CD4-positive, alpha-beta T cell treated with Interleukin-15 for 4 hours (primary cell): Measurements from ENCODE around the gene USP12.
"Not testable (repeated sequence)": the region's sequence is repeated elsewhere in the genome, so short reads cannot be mapped to it uniquely, and the experiment has no call there.

Experiments
- DNase-seq: peaks from one replicate; pipeline ENCODE4 v3.0.0-alpha.2; 2020; ENCODE audit warnings: low spot score

USP12 gene

DNA sequence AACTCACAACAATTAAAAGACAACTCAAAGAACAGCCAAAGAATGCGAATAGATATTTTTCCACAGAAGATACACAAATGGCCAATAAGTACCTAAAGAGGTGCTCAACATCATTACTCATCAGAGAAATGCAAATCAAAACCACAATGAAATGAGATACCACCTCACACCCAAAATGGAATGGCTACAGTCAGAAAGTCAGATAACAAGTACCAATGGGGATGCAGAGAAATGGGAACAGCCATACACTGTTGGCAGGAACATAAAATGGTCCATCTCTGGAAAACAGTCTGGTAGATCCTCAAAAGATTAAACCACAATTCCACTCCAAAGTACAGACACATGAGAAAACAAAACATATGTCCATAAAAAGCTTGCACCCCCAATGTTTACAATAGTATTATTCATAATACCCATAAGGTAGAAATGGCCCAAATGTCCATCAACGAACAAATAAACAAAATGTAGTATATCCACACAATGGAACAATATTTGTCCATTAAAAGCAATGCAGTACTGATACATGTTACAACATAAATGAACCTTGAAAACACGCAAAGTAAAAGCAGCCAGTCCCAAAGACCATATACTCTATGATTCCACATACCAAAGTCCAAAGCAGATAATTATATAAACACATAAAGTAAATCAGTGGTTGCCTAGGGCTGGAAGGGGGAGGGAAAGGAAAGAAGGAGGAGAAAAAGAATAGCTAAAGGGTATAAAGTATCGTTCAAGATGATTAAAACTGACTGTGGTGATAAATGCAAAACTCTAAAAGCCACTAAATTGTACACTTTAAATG is 19.6 kb downstream of the USP12 start:
- DNase-seq, result no peak

DNA sequence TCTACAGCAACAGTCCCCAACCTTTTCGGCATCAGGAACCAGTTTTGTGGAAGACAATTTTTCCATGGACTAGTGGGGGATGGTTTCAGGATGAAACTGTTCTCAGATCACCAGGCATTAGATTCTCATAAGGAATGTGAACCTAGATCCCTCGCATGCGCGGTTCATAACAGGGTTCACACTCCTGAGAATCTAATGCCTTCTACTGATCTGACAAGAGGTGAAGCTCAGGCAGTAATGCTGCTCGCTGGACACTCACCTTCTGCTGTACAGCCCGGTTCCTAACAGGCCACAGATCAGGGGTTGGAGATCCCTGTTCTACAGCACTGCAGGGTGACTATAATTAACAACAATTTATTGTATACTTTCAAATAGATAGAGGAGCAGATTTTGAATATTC is 21.9 kb downstream of the USP12 start:
- no peak for DNase-seq

DNA sequence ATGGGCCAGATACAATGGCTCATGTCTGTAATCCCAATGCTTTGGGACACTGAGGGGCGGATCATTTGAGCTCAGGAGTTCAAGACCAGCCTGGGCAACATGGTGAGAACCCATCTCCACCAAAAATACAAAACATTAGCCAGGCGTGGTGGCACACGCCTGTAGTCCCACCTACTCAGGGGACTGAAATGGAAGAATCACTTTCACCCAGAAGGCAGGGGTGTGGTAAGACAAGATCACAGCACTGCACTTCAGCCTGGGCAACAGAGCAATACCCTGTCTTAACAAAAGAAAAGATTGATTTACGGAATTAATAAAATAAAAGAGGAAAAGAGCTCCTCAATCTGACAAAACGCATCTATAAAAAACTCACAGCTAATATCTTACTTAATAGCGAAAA is 22.7 kb downstream of the USP12 start:
- no peak for DNase-seq

DNA sequence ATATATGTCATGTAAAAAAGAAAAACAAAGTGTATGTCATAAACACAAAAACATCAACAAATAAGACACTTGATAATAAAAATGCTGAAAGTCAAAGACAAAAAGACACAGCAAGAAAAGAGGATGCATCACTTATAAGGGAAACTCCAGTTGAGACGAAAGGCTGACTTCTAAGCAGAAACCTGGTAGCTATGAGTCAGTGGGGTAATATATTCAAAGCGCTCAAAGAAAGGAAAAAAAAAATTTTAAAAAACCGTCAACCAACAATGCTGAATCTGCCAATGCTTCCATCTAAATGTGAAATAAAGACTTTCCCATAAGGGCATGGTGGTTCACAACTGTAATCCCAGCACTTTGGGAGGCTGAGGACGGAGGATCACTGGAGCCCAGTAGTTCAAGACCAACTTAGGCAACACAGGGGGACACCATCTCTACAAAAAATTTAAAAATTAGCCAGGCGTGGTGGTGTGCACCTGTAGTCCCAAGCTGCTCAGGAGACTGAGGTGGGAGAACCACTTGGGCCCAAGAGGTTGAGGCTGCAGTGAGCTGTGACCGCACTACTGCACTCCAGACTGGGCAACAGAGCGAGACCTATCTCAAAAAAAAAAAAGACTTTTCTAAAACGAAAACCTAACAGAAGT is 24.0 kb downstream of the USP12 start:
- DNase-seq, result peak; percentile 55

DNA sequence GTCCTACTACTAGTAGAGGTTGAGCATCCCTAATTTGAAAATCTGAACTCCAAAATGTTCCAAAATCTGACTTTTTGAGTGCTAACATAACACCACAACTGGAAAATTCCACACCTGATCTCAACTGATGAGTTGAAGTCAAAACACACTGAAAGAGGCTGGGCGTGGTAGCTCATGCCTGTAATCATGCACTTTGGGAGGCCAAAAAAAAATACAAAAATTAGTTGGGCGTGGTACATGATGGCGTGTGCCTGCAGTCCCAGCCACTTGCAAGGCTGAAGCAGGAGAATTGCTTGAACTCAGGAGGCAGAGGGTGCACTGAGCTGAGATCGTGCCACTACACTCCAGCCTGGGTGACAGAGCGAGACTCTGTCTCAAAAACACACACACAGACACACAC is 29.9 kb downstream of the USP12 start:
- DNase-seq, result no peak

DNA sequence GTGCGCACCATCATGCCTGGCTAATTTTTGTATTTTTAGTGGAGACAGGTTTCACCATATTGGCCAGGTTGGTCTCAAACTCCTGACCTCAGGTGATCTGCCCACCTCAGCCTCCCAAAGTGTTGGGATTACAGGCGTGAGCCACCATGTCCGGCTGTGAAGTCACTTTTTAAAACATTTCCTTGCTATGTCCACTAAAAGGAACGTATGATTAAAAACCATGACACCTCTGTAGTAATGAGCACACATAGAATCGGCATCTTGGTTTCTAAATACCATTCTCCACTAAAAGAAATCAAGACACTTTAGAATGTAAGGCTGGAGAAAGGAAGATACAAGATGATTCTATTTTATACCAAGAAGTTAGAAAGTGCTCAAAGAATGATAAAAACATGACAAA is 30.5 kb downstream of the USP12 start:
- DNase-seq, result not testable (repeated sequence)

DNA sequence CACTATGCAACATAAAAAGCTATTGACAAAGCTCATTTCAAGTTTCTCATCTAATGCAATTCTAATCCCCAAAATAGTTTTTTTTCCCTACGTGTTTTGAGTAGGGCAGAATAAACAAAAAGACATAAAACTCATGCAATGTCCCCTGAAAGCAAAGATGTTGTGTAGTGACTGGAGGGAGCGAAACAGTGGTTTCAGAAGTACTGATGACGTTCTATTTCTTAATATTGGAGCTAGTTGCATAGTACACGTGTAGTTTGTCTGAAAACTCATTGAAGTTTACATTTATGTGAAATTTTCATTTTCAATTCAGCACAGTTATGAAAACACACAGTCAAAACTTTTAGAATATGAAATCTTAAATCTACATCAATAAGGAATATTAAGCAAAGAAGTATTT is 31.6 kb downstream of the USP12 start:
- DNase-seq, result no peak

DNA sequence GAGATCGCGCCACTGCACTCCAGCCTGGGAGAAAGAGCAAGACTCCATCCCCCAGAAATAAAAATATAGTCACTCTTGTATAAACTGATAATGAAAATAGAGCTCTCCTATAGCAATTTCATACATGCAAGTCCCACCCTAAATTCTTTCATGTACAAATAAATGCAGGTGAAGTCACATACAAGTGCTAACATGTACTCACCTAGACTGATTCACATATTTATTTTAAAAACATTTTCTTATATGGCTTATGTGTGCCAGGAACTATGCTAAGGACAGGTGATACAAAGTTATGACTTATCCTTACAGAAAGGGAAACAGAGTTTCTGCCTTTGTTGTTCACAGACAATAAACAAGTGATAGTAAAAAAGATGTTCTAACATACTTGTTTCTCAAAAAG is 32.0 kb downstream of the USP12 start:
- DNase-seq, result no peak

DNA sequence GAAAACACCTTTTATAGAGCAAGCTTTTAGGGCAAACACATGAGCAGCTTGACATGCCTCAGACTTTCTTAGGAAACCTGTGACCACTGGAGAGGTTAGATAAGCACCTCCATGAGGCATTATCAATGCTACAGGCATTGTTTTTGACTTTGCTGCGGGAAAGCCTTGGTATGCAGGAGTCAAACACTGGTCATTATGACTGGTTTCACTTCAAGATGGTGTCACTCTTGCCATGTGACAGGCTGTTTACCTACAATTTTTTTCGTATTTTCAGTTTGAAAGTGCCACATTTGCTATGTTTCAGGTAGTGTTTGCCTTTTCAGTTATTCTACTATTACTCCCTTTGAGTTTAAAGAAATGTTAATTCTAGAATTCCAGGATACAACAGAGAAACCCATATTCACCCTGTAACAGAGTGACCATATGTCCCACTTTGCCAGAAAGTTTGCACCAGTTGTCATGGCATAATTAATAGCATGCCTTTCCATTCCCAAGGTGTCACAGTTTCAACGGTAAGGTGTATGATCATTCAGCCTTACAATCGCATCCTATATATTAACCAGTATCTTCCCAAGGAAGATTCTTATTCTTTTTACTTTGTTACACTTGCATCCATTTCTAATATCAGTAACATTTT is 33.0 kb downstream of the USP12 start:
- no peak for DNase-seq

DNA sequence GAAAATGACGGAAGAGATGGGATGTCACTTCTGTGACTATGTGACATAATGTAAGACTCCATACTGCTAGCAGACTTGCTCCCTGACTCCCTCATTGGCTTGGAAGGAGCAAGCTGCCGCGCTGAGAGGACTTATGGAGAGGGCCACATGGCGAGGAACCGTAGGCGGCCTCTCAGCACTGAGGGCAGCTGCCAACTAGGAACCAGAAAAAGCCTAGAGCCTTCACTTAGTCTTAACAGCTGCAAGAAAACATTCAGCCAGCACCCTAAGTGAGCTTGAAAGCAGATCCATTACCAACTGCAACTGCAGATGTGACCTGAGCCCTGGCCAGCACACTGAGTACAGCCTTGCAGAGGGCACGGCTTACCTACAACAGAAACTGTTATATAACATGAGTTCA is 33.9 kb downstream of the USP12 start:
- DNase-seq, result no peak

DNA sequence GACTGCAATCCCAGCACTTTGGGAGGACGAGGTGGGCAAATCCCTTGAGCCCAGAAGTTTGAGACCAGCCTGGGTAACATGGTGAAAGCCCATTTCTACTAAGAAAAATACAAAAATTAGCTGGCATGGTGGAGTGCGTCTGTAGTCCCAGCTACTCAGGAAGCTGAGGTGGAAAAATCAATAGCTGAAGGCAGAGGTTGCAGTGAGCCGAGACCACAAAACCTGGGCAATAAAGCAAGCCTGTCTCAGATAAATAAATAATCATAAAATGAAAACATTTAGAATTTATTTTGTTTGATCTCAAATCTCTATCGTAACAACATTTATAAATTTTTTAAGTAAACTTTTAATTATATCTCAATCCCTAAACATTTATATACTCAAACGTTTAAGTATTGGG is 36.6 kb downstream of the USP12 start:
- DNase-seq, result no peak

DNA sequence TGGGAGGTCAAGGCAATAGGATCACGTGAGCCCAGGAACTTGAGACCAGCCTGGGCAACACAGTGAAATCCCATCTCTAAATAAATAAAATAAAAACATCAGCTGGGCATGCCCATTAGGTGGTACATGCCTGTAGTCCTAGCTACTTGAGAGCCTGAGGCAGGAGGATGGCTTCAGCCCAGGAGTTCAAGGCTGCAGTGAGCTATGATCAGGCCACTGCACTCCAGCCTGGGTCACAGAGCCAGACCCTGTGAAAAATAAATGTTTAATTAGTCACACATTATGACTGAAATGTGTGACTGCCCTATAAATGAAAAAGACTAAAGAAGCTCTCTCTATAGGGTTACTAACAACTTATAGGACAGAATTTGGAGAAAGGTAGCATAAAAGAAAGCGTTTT is 37.7 kb downstream of the USP12 start:
- DNase-seq, result no peak

DNA sequence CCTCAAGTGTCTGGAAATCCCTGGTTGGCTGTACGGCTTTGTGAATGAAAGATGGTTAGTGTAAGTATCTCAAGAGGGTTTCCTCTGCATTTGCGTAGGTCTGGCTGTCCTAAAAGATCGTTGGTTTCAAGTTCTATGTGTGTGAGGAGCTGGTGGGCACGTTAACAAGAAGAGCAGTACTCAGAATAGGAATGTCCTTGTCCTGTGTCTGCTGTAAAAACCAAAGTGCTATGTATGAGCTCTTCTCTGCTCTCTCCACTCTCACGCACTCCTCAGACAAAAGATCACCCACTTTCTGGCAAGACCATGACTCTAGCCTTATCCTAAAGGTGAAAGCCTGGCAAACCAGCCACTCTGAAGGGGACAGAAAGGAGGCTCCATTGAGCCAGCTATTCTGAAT is 39.1 kb downstream of the USP12 start:
- peak; percentile 25 for DNase-seq

DNA sequence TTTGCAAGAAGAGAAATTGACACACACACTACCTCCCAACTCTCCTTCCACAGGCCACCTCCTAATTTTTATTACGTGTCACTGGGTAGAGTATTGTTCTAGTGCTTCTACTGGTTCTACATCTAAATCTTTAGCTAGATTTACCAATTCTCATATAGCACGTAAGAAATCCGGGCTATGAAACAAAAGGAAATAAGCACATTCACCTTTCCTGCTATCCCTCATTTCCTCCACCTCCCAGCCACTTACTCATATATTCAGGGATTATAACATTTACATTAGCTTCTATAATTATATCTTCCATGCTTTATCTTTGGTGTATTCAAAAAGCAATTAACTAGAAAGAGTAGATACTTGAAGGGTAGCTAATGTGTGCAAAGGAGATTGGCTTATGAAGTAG is 39.7 kb downstream of the USP12 start:
- no peak for DNase-seq

DNA sequence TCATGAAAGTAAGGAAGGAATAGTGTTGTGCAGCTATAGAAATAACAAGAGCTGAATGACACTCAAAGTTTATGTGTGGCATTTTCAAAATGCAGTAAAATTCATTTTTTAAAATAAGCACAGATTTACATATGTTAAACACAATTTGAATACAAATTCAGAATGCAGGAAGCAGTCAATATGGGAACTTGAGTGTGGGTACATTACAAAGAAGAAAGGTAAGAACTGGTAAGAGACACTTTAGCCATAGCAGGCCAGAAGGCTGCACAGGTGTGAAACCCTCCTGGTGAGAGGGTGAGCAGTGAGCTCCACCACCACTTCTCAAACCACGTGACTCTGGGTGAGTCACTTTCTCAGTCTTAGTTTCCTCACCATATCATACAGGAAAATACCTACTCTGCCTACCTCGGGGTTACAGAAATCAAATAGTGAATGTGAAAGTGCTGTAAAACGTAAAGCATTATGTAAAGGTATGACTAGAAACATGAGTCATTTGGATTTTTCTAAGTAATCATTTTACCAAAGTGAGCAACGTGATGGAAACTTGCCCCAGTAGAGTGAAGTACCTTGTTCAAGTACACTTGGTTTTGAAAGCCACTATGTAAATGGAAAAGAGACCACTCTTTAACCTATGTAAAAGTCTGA is 40.5 kb downstream of the USP12 start:
- DNase-seq, result peak; percentile 88

DNA sequence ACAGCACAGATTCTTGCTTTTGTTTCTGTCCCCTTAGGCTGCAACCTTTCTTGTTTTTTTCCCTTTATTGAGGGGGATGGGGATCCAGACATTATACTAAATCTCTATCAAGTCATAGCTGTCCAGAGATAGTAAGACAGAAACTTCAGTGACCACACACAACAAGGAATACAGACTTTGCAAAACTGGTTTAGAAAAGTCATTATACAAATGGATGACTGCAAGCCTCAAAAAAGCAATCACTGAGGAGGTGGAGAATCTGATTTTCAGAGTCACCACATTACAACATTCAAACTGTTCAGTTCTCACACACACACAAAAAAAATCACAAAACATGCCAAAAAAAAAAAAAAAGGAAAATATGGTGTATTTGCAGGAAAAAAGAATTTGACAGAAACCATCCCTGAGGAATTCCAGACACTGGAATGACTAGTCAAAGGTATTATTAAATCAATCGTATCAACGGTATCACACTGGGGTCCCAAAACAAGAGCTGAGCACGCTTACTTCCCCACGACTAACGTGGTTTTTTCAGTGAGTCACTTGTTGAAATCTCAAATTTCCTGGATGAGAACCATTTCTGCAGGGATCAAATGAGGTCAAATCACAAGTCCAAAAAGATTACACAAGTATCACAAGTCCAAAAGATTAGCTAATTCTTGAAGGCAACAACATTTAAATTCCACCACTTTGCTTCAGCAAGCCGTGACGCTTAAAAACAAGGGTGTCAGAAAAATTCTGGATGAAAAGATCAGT is 41.2 kb downstream of the USP12 start:
- DNase-seq, result no peak

DNA sequence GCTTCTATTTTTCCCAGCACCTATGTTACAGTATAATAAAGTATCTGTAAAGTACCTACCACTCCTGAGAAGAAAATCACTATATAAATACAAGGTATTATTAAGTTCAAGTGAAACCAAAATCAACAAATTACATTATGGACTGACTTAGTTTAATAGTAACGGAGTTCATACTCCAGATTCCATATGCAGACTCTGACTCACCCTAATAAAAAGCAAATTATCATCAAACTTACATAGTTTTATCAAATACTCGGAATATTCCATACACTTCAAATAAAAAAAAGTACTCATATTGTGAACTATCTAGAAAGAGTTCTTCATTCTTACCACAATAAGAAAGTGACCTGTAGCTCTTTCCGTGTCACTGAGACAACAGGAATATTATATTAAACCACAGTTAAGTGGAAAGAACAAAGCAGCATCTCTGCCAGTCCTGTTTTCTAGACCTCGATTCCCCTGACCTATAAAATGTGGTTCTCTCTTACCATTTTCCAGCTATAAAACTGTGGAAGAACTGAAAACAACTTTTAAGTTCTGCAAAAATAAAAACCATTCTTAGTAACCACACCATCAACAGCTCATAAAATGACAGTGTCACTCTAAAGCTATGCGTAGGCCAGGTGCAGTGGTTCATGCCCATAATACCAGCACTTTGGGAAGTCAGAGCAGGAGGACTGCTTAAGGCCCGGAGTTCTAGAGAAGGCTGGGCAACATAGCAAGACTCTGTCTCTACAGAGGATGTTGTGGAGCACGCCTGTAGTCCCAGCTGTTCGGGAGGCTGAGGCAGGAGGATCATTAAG is 42.6 kb downstream of the USP12 start:
- no peak for DNase-seq

DNA sequence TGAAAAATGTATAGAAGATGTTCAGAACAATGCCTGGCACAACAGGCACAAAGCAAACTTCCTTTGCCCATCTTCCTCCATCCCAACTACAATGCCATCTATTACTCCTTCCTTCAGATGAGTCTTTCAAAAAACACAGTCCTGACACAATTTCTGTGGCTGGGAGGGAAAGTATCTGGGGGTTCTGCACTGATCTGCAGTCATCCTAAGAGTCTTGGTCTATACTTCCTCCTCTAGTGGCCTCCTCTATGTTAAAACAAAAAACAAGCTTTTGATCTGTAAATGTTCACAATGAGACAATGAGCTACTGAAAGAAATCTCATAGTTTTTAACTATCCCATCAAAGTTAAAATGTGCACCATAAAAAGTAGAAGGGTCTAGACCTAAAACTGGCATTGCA is 44.8 kb downstream of the USP12 start:
- DNase-seq, result no peak

DNA sequence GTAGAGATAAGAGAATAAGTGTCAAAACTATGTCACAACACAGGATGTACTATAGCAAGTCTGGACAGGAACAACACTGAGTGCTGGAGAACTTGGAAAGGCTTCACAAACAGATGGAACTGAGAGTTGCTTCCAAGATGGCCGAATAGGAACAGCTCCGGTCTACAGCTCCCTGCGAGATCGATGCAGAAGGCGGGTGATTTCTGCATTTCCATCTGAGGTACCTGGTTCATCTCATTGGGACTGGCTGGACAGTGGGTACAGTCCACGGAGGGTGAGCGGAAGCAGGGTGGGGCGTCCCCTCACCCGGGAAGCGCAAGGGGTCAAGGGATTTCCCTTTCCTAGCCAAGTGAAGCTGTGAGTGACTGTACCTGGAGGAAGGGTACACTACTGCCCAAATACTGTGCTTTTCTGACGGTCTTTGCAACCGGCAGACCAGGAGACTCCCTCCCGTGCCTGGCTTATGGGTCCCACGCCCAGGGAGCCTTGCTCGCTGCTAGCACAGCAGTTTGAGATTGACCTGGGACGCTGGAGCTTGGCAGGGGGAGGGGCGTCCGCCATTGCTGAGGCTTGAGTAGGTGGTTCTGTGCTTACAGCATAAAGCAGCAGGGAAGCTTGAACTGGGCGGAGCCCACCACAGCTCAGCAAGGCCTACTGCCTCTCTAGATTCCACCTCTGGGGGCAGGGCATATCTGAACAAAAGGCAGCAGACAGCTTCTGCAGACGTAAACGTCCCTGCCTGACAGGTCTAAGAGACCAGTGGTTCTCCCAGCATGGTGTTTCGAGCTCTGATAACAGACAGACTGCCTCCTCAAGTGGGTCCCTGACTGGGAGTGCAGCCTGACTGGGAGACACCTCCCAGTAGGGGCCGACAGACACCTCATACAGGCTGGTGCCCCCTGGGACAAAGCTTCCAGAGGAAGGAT is 46.0 kb downstream of the USP12 start:
- DNase-seq, result no peak

DNA sequence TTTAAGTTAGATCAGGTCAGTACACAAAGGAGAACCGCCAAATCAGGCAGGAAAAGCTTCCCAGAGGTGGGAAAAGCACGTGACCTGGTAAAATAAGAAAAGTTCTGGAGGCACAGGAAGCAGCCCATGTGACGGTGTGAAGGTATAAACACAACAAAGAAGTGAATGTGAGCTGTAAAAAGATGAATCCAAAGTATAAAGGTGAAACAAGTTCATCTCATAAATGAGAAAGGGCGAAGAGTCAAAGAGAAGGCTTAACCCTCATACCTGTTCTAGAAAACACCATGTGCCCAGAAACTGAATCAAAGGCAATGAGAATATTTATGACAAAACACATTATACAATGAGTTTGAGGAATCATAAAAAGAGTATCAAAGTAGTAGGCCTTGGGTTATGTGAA is 47.0 kb downstream of the USP12 start:
- DNase-seq, result no peak
